CD8-positive, alpha-beta memory T cell (primary cell): ENCODE measurements around the gene SMIM22. TPM values are rescaled to one million over a fixed set of nuclear protein-coding genes. Genes with fewer than 3 reads are reported as not detected.

Source experiments
- CTCF ChIA-PET: fragments of 350-600 bp; sonication (Branson Sonifier 250); formaldehyde crosslinking; loops from one replicate; lab custom pipeline; 2021; ENCODE audit warnings: antibody characterized with exemption; lab: Charles Lee
- POLR2A ChIA-PET: fragments of 350-600 bp; sonication (Branson Sonifier 250); formaldehyde crosslinking; loops from one replicate; lab custom pipeline; 2021; ENCODE audit warnings: antibody characterized with exemption; lab: Charles Lee
- DNase-seq, 5 donors: peaks; one replicate each; pipeline versions ENCODE4 v3.0.0 to v3.0.0-alpha.2; 2020 to 2022; ENCODE audit warnings: mixed read lengths in 1 of 5
- H3K27ac ChIP-seq: one replicate; pipeline ENCODE4 v1.7.0; 2013; ENCODE audit warnings: low read depth, mild to moderate bottlenecking, low read length, moderate library complexity
- H3K27me3 ChIP-seq: 2 replicates; pipeline ENCODE4 v1.7.0; 2013; ENCODE audit warnings: low read length, mild to moderate bottlenecking; ENCODE audit not compliant: insufficient read depth, poor library complexity, severe bottlenecking
- H3K36me3 ChIP-seq: 2 replicates; pipeline ENCODE4 v1.7.0; 2013; ENCODE audit warnings: mild to moderate bottlenecking, low read length, moderate library complexity; ENCODE audit not compliant: insufficient read depth
- H3K4me1 ChIP-seq: 2 replicates; pipeline ENCODE4 v1.7.0; 2013; ENCODE audit warnings: mild to moderate bottlenecking, low read length, moderate library complexity; ENCODE audit not compliant: insufficient read depth
- H3K4me3 ChIP-seq: 2 replicates; pipeline ENCODE4 v1.7.0; 2013; ENCODE audit warnings: mild to moderate bottlenecking, low read length
- H3K9me3 ChIP-seq: 2 replicates; pipeline ENCODE4 v1.7.0; 2013; ENCODE audit warnings: mild to moderate bottlenecking, low read length
- H3K27ac Mint-ChIP-seq, 8 donors: one replicate each; pipeline ENCODE4 v1.8.0; 2020 to 2021; ENCODE audit warnings: mixed read lengths in 8 of 8, mild to moderate bottlenecking in 6 of 8, inconsistent platforms in 3 of 8, moderate library complexity in 3 of 8
- H3K27me3 Mint-ChIP-seq, 2 donors: one replicate each; pipeline ENCODE4 v1.8.0; 2020 to 2021; ENCODE audit warnings: mixed read lengths in 2 of 2, mild to moderate bottlenecking in 1 of 2, moderate library complexity in 1 of 2
- H3K36me3 Mint-ChIP-seq, 3 donors: one replicate each; pipeline ENCODE4 v1.8.0; 2020 to 2021; ENCODE audit warnings: mixed read lengths in 3 of 3, inconsistent platforms in 1 of 3, mild to moderate bottlenecking in 1 of 3
- H3K4me1 Mint-ChIP-seq, 3 donors: one replicate each; pipeline ENCODE4 v1.8.0; 2020 to 2021; ENCODE audit warnings: mixed read lengths in 3 of 3, inconsistent platforms in 1 of 3, mild to moderate bottlenecking in 1 of 3
- H3K4me3 Mint-ChIP-seq, 7 donors: one replicate each; pipeline ENCODE4 v1.8.0; 2020 to 2021; ENCODE audit warnings: mixed read lengths in 7 of 7, mild to moderate bottlenecking in 6 of 7, moderate library complexity in 4 of 7, inconsistent platforms in 2 of 7
- H3K9me3 Mint-ChIP-seq, 5 donors: one replicate each; pipeline ENCODE4 v1.8.0; 2020 to 2022; ENCODE audit warnings: mixed read lengths in 5 of 5, mild to moderate bottlenecking in 3 of 5, moderate library complexity in 2 of 5, inconsistent platforms in 1 of 5
- polyA plus RNA-seq: library from polyadenylated mRNA; unstranded; fragments of 300-500 nt; fragmentation: Illumina TruSeq; gene quantifications from one replicate; pipeline ENCODE4 v1.2.3, GENCODE V29; 2021
- total RNA-seq, 2 experiments: library from RNA; stranded (reverse); gene quantifications; one replicate each; pipeline ENCODE4 v1.2.3, GENCODE V29; 2021

SMIM22 gene
- total and polyA plus RNA-seq, 3 experiments from 2014 or later = not detected

- Mint-ChIP-seq H3K27me3 (no peaks in the 10 kb centered on the region), H3K27ac (peak overlapping the region in 2 of 8 donors; percentile 24 to 43), H3K9me3 (no peaks in the 10 kb centered on the region), H3K4me1 (peaks cover 0 to 4% (median 0%) of the 10 kb centered on the region in 3 donors), H3K36me3 (peaks cover 4 to 84% (median 19%) of the 10 kb centered on the region in 3 donors), H3K4me3 (no peak overlapping the region)
- no peak for DNase-seq
- H3K27me3 ChIP-seq = no peaks in the 10 kb centered on the region
- no peak overlapping the region for H3K27ac ChIP-seq
- peaks cover 56% of the 10 kb centered on the region for H3K36me3 ChIP-seq
- H3K4me3 ChIP-seq = no peak overlapping the region
- H3K4me1 ChIP-seq = no peaks in the 10 kb centered on the region
- ChIA-PET POLR2A (no interaction called here), CTCF (no interaction called here)
- no peaks in the 10 kb centered on the region for H3K9me3 ChIP-seq
These were observed 30.0 kb downstream of the SMIM22 start for GRCh38 chr16:4825196-4825595.

- H3K36me3 Mint-ChIP-seq = peaks cover 12 to 85% (median 23%) of the 10 kb centered on the region in 3 donors
- no peaks in the 10 kb centered on the region for H3K9me3 Mint-ChIP-seq
- CTCF ChIA-PET = no interaction called here
These were observed 31.4 kb downstream of the SMIM22 start for GRCh38 chr16:4826526-4826925.

DNA sequence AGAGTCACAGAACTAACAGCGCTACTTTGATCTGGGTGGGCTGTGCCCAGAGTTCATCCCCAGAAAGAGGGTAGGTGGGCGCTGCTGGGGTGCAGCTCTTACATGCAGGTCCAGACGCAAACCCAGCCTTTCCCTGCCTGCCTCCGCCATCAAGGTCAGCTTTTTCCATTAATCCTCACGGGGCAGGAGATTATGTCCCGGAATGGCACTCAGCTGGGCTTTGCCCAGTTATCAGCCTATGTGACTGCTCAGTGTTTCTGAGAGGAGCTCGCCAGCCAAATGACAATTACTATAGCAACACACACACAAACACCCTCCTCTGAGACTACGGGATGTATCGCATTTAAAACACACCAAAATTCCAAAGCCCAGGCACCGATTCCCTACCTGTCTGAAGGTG is 31.8 kb downstream of the SMIM22 start:
- H3K27ac ChIP-seq = no peak overlapping the region

More at GRCh38 chr16:4826526-4826925, 31.4 kb downstream of the SMIM22 start:
- Mint-ChIP-seq H3K27ac (no peak overlapping the region), H3K4me1 (peaks cover 0 to 6% (median 3%) of the 10 kb centered on the region in 3 donors), H3K4me3 (no peak overlapping the region), H3K27me3 (no peaks in the 10 kb centered on the region)
- no peak for DNase-seq
- Histone ChIP-seq H3K27ac (no peak overlapping the region), H3K27me3 (no peaks in the 10 kb centered on the region), H3K9me3 (no peaks in the 10 kb centered on the region), H3K36me3 (peaks cover 59% of the 10 kb centered on the region), H3K4me1 (no peaks in the 10 kb centered on the region), H3K4me3 (no peak overlapping the region)
- POLR2A ChIA-PET = no interaction called here

DNA sequence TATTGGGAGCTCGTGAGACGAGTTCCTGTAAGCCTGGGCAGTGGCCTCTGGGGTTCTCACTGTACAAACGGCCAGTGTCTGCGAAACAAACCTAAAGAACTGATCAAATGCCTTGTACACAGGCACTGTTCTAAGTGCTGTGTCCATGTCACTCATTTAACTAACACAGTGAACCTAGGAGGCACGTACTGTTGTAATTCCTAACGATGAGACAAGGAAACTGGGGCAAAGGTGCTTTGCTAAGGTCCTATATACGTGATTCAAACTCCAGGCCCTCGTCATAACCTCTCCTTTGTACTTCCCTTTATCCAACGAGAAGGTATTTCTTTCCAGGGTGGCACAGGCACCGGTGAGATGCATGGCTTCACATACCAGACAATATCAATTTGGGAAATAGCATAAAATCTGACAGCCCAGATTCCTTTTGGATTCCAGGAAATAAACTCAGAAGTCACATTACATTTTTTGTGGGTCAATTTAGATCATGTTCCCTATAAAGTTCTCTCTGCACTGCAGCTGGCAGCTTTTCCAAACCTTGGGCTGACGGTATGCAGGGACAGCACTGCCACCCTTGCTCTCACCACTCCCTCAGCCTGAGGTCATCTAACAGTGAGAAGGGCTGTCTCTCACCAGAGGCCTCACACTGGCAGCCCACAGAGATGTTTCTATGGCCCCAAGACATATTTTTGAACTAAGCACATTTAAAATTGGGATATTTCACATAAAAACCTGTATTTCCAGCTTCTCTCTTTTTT is 33.6 kb downstream of the SMIM22 start:
- CTCF ChIA-PET = no interaction called here
- DNase-seq = no peak
- Mint-ChIP-seq H3K4me3 (no peak overlapping the region), H3K4me1 (peaks cover 11 to 14% (median 11%) of the 10 kb centered on the region in 3 donors), H3K27me3 (no peaks in the 10 kb centered on the region), H3K9me3 (no peaks in the 10 kb centered on the region), H3K27ac (no peak overlapping the region), H3K36me3 (peaks cover 12 to 87% (median 23%) of the 10 kb centered on the region in 3 donors)
- Histone ChIP-seq H3K27ac (no peak overlapping the region), H3K9me3 (no peaks in the 10 kb centered on the region), H3K4me3 (no peak overlapping the region), H3K4me1 (no peaks in the 10 kb centered on the region), H3K36me3 (peaks cover 60% of the 10 kb centered on the region), H3K27me3 (no peaks in the 10 kb centered on the region)
- POLR2A ChIA-PET = no interaction called here

More for the DNA sequence above, 31.8 kb downstream of the SMIM22 start:
- peaks cover 0 to 6% (median 3%) of the 10 kb centered on the region in 3 donors for H3K4me1 Mint-ChIP-seq
- Histone ChIP-seq H3K27me3 (no peaks in the 10 kb centered on the region), H3K9me3 (no peaks in the 10 kb centered on the region), H3K36me3 (peaks cover 60% of the 10 kb centered on the region), H3K4me3 (no peak overlapping the region), H3K4me1 (no peaks in the 10 kb centered on the region)
- peaks cover 12 to 85% (median 24%) of the 10 kb centered on the region in 3 donors for H3K36me3 Mint-ChIP-seq
- no peak overlapping the region for H3K27ac Mint-ChIP-seq
- ChIA-PET CTCF (no interaction called here), POLR2A (no interaction called here)
- no peak overlapping the region for H3K4me3 Mint-ChIP-seq
- no peaks in the 10 kb centered on the region for H3K27me3 Mint-ChIP-seq
- DNase-seq = no peak
- no peaks in the 10 kb centered on the region for H3K9me3 Mint-ChIP-seq

- Histone ChIP-seq H3K9me3 (no peaks in the 10 kb centered on the region), H3K36me3 (peaks cover 64% of the 10 kb centered on the region), H3K27me3 (no peaks in the 10 kb centered on the region), H3K27ac (no peak overlapping the region), H3K4me3 (no peak overlapping the region), H3K4me1 (no peaks in the 10 kb centered on the region)
- DNase-seq = no peak
- Mint-ChIP-seq H3K27me3 (no peaks in the 10 kb centered on the region), H3K27ac (peak overlapping the region in 2 of 8 donors; percentile 16 to 18), H3K4me3 (no peak overlapping the region), H3K36me3 (peaks cover 8 to 82% (median 16%) of the 10 kb centered on the region in 3 donors), H3K9me3 (no peaks in the 10 kb centered on the region), H3K4me1 (peaks cover 7 to 21% (median 12%) of the 10 kb centered on the region in 3 donors)
- CTCF ChIA-PET = no interaction called here
- POLR2A ChIA-PET = interaction anchor here (0.6 kb wide), 1 partner anchor 282 kb away, joined by 3 read pairs; no protein-coding TSS in a partner anchor
These were observed 35.2 kb downstream of the SMIM22 start for GRCh38 chr16:4830408-4830807.

DNA sequence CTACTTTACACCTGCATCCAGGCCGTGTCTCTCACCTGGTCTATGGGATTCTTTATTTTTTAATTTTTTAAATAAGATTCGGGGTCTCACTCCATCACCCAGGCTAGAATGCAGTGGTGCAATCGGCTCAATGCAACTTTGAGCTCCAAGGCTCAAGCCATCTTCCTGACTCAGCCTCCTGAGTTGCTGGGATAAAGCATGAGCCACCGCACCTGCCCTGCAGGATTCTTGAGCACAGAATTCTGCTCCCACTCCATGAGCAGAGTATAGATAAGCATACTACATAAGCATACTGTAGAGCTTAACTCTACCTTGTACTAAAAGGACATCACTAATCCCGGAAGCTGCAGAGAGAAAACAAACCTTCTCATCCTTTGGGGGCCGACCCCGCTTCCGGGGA is 36.4 kb downstream of the SMIM22 start:
- no peaks in the 10 kb centered on the region for H3K4me1 ChIP-seq
- Mint-ChIP-seq H3K36me3 (peaks cover 12 to 83% (median 19%) of the 10 kb centered on the region in 3 donors), H3K4me3 (no peak overlapping the region), H3K4me1 (peaks cover 7 to 23% (median 12%) of the 10 kb centered on the region in 3 donors), H3K27ac (peak overlapping the region in 1 of 8 donors; percentile 63), H3K9me3 (no peaks in the 10 kb centered on the region), H3K27me3 (no peaks in the 10 kb centered on the region)
- no peak overlapping the region for H3K27ac ChIP-seq
- ChIA-PET CTCF (interaction anchor here (1.0 kb wide), 1 partner anchor 28 kb away, joined by 3 read pairs; no protein-coding TSS in a partner anchor), POLR2A (no interaction called here)
- H3K36me3 ChIP-seq = peaks cover 59% of the 10 kb centered on the region
- H3K4me3 ChIP-seq = no peak overlapping the region
- H3K9me3 ChIP-seq = no peaks in the 10 kb centered on the region
- no peaks in the 10 kb centered on the region for H3K27me3 ChIP-seq
- DNase-seq = no peak

- peaks cover 15 to 79% (median 18%) of the 10 kb centered on the region in 3 donors for H3K36me3 Mint-ChIP-seq
- H3K4me3 Mint-ChIP-seq = no peak overlapping the region
- Histone ChIP-seq H3K27me3 (no peaks in the 10 kb centered on the region), H3K9me3 (no peaks in the 10 kb centered on the region), H3K27ac (no peak overlapping the region), H3K4me1 (no peaks in the 10 kb centered on the region), H3K4me3 (no peak overlapping the region), H3K36me3 (peaks cover 51% of the 10 kb centered on the region)
- peak overlapping the region in 2 of 8 donors; percentile 45 to 66 for H3K27ac Mint-ChIP-seq
- no peaks in the 10 kb centered on the region for H3K9me3 Mint-ChIP-seq
- H3K4me1 Mint-ChIP-seq = peaks cover 8 to 26% (median 19%) of the 10 kb centered on the region in 3 donors
- DNase-seq = no peak
- ChIA-PET CTCF (no interaction called here), POLR2A (no interaction called here)
- H3K27me3 Mint-ChIP-seq = no peaks in the 10 kb centered on the region
These were observed 37.7 kb downstream of the SMIM22 start for GRCh38 chr16:4832698-4833343.

GRCh38 chr16:4833584-4833983 is 38.4 kb downstream of the SMIM22 start:
- Mint-ChIP-seq H3K9me3 (no peaks in the 10 kb centered on the region), H3K27me3 (no peaks in the 10 kb centered on the region), H3K4me3 (no peak overlapping the region), H3K36me3 (peaks cover 15 to 80% (median 18%) of the 10 kb centered on the region in 3 donors), H3K4me1 (peaks cover 8 to 26% (median 19%) of the 10 kb centered on the region in 3 donors), H3K27ac (peak overlapping the region in 1 of 8 donors; percentile 15)
- Histone ChIP-seq H3K9me3 (no peaks in the 10 kb centered on the region), H3K36me3 (peaks cover 47% of the 10 kb centered on the region), H3K4me3 (no peak overlapping the region), H3K27ac (no peak overlapping the region), H3K27me3 (no peaks in the 10 kb centered on the region), H3K4me1 (no peaks in the 10 kb centered on the region)
- CTCF ChIA-PET = no interaction called here
- POLR2A ChIA-PET = no interaction called here
- no peak for DNase-seq
